D721Med (cell line): ENCODE measurements around the gene RYR2.
"Not testable (repeated sequence)": the region's sequence is repeated elsewhere in the genome, so short reads cannot be mapped to it uniquely, and the experiment has no call there.

Experiments used
- DNase-seq: peaks from one replicate; pipeline ENCODE4 v3.0.0; 2011; ENCODE audit warnings: low spot score; ENCODE audit not compliant: insufficient read length
- FAIRE-seq: peaks from 2 replicates; lab custom pipeline; 2011; peaks lifted over from hg19 to GRCh38; lab: Jason Lieb, UNC
- TF ChIP-seq, protein P1 (sequence below): IDR thresholded peaks from 2 replicates; pipeline ENCODE4 v1.5.1; 2012; ENCODE audit warnings: mild to moderate bottlenecking, control low read depth; ENCODE audit not compliant: insufficient read depth; ENCODE audit errors: missing control alignments

RYR2 gene

DNA sequence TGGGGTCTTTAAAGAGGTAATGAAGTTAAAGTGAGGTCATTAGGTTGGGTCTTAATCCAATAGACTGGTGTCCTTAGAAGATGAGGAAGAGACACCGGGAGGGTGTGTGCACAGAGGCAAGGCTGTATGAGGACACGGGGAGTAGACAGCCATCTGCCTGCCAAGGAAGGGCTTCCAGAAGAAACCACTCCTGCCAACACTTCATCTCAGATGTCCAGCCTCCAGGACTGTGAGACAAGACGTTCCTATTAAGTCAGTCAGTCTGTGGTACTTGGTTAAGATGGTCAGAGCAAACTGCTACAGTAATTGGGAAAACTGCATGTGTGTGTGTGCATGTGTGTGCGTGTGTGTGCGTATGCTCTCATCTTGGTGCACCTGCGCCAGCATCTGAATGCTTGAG is 77.1 kb downstream of the RYR2 start:
- FAIRE-seq (no peak), DNase-seq (no peak)
- TF ChIP-seq, protein P1, sequence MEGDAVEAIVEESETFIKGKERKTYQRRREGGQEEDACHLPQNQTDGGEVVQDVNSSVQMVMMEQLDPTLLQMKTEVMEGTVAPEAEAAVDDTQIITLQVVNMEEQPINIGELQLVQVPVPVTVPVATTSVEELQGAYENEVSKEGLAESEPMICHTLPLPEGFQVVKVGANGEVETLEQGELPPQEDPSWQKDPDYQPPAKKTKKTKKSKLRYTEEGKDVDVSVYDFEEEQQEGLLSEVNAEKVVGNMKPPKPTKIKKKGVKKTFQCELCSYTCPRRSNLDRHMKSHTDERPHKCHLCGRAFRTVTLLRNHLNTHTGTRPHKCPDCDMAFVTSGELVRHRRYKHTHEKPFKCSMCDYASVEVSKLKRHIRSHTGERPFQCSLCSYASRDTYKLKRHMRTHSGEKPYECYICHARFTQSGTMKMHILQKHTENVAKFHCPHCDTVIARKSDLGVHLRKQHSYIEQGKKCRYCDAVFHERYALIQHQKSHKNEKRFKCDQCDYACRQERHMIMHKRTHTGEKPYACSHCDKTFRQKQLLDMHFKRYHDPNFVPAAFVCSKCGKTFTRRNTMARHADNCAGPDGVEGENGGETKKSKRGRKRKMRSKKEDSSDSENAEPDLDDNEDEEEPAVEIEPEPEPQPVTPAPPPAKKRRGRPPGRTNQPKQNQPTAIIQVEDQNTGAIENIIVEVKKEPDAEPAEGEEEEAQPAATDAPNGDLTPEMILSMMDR: no peak

DNA sequence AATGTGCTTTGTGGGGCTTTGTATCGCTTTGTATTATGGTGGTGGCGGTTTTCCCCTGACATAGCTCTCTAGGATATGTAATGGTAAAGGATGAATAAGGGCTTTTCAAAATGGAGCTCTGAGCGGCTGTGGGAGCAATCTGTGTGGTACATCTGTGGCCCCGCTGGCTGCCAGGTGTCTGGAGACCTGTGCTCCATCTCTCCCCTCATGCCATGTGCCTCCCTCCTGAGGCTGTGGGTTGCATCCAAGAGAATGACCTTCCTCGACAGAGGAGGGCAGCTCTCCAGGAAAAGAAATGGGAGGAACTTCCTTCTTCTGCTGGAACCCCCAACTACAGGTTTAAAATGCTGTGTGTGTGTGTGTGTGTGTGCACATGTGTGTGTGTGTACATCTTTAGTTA is 78.7 kb downstream of the RYR2 start:
- no peak for FAIRE-seq

DNA sequence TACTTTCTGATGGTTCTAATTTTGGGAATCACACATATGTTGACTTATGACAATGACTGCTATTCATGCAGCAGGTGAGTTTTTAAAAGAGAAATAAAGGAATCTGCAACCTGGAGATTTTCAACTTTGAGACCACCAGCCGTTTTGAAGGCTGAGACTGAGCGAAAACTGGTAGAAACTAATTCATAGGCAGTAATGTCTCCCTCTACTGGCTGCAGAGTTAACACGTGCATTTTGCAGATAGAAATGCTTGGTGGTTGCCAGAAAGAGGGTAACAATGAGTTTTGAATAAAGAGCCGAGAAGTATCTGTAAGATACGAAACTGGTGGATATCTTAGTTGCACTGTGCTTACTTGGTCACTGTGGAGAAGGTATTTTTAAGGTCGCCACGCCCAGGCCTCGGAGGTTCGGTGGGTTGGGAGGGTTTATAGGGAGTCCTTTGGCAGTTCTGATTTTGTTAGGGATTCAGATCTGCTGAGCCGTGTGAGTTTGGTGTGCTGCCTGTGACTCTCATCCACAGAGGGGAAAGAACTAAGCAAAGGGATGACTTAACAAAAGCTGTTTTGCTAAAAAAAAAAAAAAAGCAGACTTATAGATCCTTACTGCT is 83.0 kb downstream of the RYR2 start:
- no peak for FAIRE-seq
- TF ChIP-seq, protein P1: peak; percentile 66
- DNase-seq: no peak

More for the DNA sequence above, 78.7 kb downstream of the RYR2 start:
- TF ChIP-seq, protein P1: no peak
- DNase-seq: no peak

DNA sequence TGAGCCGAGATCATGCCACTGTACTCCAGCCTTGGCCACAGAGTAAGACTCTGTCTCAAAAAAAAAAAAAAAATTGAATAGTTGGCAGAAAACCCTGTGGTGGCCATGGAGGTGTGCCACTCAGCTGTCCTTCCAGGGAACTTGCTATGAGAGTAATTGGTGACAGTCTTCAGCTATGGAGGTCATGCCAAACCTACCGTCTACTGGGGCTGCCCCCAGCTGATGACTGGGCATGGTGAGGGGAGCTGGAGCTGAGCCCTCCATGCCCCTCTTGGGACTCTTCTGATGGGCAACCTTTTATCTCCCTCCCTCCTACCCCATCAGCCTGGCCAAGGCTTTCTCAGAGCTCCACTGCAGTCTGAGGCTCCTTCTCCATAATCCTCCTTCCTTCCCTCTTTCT is 84.2 kb downstream of the RYR2 start:
- TF ChIP-seq, protein P1: no peak
- FAIRE-seq (no peak), DNase-seq (no peak)

DNA sequence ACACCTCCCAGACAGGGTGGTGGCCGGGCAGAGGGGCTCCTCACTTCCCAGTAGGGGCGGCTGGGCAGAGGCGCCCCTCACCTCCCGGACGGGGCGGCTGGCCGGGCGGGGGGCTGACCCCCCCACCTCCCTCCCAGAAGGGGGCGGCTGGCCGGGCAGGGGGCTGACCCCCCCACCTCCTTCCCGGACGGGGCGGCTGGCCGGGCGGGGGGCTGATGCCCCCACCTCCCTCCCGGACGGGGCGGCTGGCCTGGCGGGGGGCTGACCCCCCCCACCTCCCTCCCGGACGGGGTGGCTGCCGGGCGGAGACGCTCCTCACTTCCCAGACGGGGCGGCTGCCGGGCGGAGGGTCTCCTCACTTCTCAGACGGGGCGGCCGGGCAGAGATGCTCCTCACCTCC is 85.3 kb downstream of the RYR2 start:
- not testable (repeated sequence) for DNase-seq, FAIRE-seq

DNA sequence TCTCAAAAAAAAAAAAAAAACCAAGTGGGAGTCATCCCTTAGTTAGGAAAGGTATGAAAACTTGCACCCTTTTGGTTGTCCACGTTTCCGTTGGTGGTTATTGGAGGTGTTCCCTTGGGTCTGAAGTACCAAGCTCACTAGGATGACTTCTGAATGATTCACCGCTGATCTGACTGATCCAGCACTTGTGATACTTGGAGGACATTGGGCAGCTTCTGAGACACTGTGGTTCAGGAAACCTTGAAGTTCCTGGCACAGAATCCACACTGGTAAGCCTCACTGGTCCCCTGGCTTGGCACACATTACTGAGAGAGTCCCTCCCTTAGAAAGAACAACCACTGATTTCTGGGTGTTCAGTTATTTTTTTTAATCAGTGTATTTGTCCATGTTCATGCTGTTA is 91.9 kb downstream of the RYR2 start:
- TF ChIP-seq, protein P1: no peak
- DNase-seq (no peak), FAIRE-seq (no peak)

DNA sequence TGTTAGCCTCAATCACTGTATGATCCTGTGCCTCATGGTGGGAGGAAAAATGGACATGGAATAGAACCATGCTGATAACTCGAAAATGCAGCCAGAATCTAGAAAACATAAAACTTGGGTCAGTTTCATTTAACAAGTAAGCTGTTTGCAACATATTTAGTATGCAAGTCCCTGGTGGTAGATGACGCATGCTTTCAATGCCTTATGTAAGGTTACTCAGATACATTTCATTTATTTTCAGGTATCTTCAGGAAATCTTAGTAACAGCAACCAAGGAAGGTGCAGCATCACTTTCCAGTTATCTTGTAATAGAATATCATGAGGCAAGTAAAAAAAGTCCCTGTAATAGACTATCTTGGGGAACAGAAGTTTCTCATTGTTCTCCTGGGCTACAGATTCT is 92.9 kb downstream of the RYR2 start:
- DNase-seq: no peak
- no peak for FAIRE-seq
- TF ChIP-seq, protein P1: no peak
